SU-DHL-6 (cell line): ENCODE results near the gene EPAS1.

Source experiments
- H2AFZ ChIP-seq: fragments of 200-600 bp; sonication (generic); 2 replicates; pipeline ENCODE4 v1.6.1; 2014; ENCODE audit warnings: low read depth, mild to moderate bottlenecking, moderate library complexity, mixed read lengths, antibody characterized with exemption, low read length; ENCODE audit not compliant: severe bottlenecking
- H3F3A ChIP-seq: fragments of 200-600 bp; shearing (Covaris generic); 2 replicates; pipeline ENCODE4 v1.6.0; 2016; ENCODE audit warnings: antibody characterized with exemption, mild to moderate bottlenecking; ENCODE audit not compliant: insufficient read depth
- H3K27ac ChIP-seq: fragments of 200-600 bp; sonication (generic); 2 replicates; pipeline ENCODE4 v1.5.1; 2016; ENCODE audit warnings: low read depth, mild to moderate bottlenecking, low read length, moderate library complexity, mixed read lengths
- H3K27me3 ChIP-seq: fragments of 200-600 bp; sonication (generic), shearing (Covaris generic); 2 replicates; pipeline ENCODE4 v1.6.0; 2014; ENCODE audit warnings: mild to moderate bottlenecking, low read length
- H3K36me3 ChIP-seq: fragments of 200-600 bp; sonication (generic); 2 replicates; pipeline ENCODE4 v1.6.1; 2014; ENCODE audit warnings: mild to moderate bottlenecking, low read length, mixed read lengths
- H3K4me2 ChIP-seq: fragments of 300-600, 200-600 bp; shearing (Covaris generic), sonication (generic); 2 replicates; pipeline ENCODE4 v1.6.0; 2014; ENCODE audit warnings: low read length, low read depth, mild to moderate bottlenecking; ENCODE audit not compliant: poor library complexity, severe bottlenecking
- H3K4me3 ChIP-seq: fragments of 200-600 bp; sonication (generic); 2 replicates; pipeline ENCODE4 v1.5.1; 2014; ENCODE audit warnings: antibody characterized with exemption, low read length, mild to moderate bottlenecking, mixed read lengths; ENCODE audit not compliant: insufficient read depth, poor library complexity, severe bottlenecking
- H3K79me2 ChIP-seq: fragments of 200-600 bp; sonication (generic); 2 replicates; pipeline ENCODE4 v1.6.1; 2014; ENCODE audit warnings: mild to moderate bottlenecking, low read length, moderate library complexity; ENCODE audit not compliant: insufficient read depth
- H3K9ac ChIP-seq: fragments of 200-600 bp; sonication (generic); 2 replicates; pipeline ENCODE4 v1.7.0; 2014; ENCODE audit warnings: mild to moderate bottlenecking, low read length
- H3K9me2 ChIP-seq: fragments of 200-600 bp; sonication (generic); replicated peaks from 2 replicates; pipeline ENCODE4 v1.6.1; 2014; ENCODE audit warnings: low read length; ENCODE audit not compliant: insufficient read depth
- H3K9me3 ChIP-seq: fragments of 200-600 bp; sonication (generic); 2 replicates; pipeline ENCODE4 v1.6.1; 2014; ENCODE audit warnings: low read length, mixed read lengths; ENCODE audit not compliant: insufficient read depth
- H4K20me1 ChIP-seq: fragments of 200-600 bp; sonication (generic); 2 replicates; pipeline ENCODE4 v1.6.1; 2014; ENCODE audit warnings: low read depth, mild to moderate bottlenecking, antibody characterized with exemption, low read length, moderate library complexity, mixed read lengths
- CTCF ChIP-seq: fragments of 200-600 bp; sonication (generic); IDR thresholded peaks from one replicate; pipeline ENCODE4 v1.5.1; 2017; ENCODE audit warnings: antibody characterized with exemption, mild to moderate bottlenecking, low read length, moderate library complexity; ENCODE audit not compliant: insufficient read depth, poor library complexity, severe bottlenecking
- EZH2phosphoT487 ChIP-seq: fragments of 200-600 bp; sonication (generic), shearing (Covaris generic); conservative IDR thresholded peaks from 2 replicates; pipeline ENCODE4 v1.6.1; 2018; ENCODE audit warnings: mild to moderate bottlenecking, antibody characterized with exemption, low read length, moderate library complexity, mixed read lengths

The EPAS1 gene

GRCh38 chr2:46431481-46432235, 134.5 kb downstream of the EPAS1 start:
- H3K36me3 ChIP-seq: no peaks in the 10 kb centered on the region
- no peaks in the 10 kb centered on the region for H3K79me2 ChIP-seq
- H3F3A ChIP-seq: no peaks in the 10 kb centered on the region
- no peak overlapping the region for H3K4me3 ChIP-seq
- no peaks in the 10 kb centered on the region for H3K9me3 ChIP-seq
- H2AFZ ChIP-seq: no peak overlapping the region
- H3K27me3 ChIP-seq: no peaks in the 10 kb centered on the region
- no peak overlapping the region for H3K9ac ChIP-seq
- H4K20me1 ChIP-seq: no peaks in the 10 kb centered on the region
- no peak overlapping the region for H3K27ac ChIP-seq
- TF ChIP-seq CTCF (no peak), EZH2phosphoT487 (no peak)
- H3K9me2 ChIP-seq: no peaks in the 10 kb centered on the region
- no peak overlapping the region for H3K4me2 ChIP-seq

- no peak overlapping the region for H3K4me3 ChIP-seq
- no peaks in the 10 kb centered on the region for H3K9me2 ChIP-seq
- H4K20me1 ChIP-seq: no peaks in the 10 kb centered on the region
- no peak overlapping the region for H2AFZ ChIP-seq
- H3K9me3 ChIP-seq: no peaks in the 10 kb centered on the region
- no peak overlapping the region for H3K4me2 ChIP-seq
- TF ChIP-seq EZH2phosphoT487: no peak
- no peak for TF ChIP-seq CTCF
- no peaks in the 10 kb centered on the region for H3K27me3 ChIP-seq
- H3K79me2 ChIP-seq: no peaks in the 10 kb centered on the region
- H3K9ac ChIP-seq: no peak overlapping the region
- no peak overlapping the region for H3K27ac ChIP-seq
- H3F3A ChIP-seq: no peaks in the 10 kb centered on the region
- H3K36me3 ChIP-seq: no peaks in the 10 kb centered on the region
Observed at GRCh38 chr2:46434851-46435273, 137.7 kb downstream of the EPAS1 start.

- no peak overlapping the region for H3K4me3 ChIP-seq
- no peaks in the 10 kb centered on the region for H3K36me3 ChIP-seq
- no peaks in the 10 kb centered on the region for H3K9me2 ChIP-seq
- TF ChIP-seq CTCF (no peak), EZH2phosphoT487 (no peak)
- no peak overlapping the region for H2AFZ ChIP-seq
- H4K20me1 ChIP-seq: no peaks in the 10 kb centered on the region
- no peaks in the 10 kb centered on the region for H3K79me2 ChIP-seq
- no peaks in the 10 kb centered on the region for H3K27me3 ChIP-seq
- no peak overlapping the region for H3K9ac ChIP-seq
- H3K9me3 ChIP-seq: no peaks in the 10 kb centered on the region
- no peaks in the 10 kb centered on the region for H3F3A ChIP-seq
- H3K27ac ChIP-seq: no peak overlapping the region
- no peak overlapping the region for H3K4me2 ChIP-seq
Observed at GRCh38 chr2:46435353-46435752, 138.1 kb downstream of the EPAS1 start.
